ENCODE results near the gene CDC27.
"Not testable (repeated sequence)": the region's sequence is repeated elsewhere in the genome, so short reads cannot be mapped to it uniquely, and the experiment has no call there.

The CDC27 gene

DNA sequence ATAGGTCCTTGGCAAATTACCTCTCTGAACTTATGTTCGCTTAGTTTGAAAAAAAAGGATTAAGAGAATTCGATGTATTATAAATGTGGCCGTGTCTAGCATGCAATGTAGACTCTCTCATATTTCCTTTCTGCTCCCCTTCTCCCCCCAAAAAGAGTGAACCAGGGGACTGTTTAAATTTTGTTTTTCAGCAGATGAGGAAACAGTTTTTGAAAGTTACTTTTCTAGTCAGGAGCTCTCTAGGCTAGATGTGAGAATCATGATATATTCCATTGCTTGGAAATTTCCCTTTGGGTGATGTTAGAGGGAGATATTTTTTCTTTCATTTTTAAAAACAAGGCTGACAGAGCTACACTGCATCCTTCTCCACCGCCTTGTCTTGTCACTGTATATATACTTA, 1.1 kb upstream of the CDC27 start:
- no peak for DNase-seq

DNA sequence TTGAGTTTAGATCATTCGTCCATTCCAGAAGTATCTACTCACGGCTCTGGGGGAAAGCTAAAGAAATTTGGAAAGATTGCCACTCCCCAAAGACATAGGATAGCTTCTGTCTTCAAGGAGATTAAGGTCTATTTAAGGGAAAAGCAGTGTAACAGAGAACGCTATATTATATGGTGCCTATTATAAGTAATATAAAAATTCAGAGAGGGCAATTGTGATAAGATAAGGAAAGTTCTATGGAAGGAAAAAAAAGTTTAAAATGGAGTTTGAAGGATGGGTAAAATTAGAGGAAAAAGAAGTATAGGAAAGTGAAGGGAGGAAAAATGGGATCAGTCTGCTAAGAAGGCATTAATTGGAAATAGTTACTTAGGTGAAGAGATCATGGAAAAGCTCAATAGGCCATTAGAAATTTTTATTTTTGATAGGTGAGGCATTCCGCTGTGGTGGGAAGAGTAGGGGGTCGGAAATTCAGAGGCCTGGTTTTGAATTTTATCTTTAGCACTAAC, 690 bp upstream of the CDC27 start:
- DNase-seq: no peak

- no peak for DNase-seq
These were observed 722 bp downstream of the CDC27 start for GRCh38 chr17:47188271-47188875.

DNA sequence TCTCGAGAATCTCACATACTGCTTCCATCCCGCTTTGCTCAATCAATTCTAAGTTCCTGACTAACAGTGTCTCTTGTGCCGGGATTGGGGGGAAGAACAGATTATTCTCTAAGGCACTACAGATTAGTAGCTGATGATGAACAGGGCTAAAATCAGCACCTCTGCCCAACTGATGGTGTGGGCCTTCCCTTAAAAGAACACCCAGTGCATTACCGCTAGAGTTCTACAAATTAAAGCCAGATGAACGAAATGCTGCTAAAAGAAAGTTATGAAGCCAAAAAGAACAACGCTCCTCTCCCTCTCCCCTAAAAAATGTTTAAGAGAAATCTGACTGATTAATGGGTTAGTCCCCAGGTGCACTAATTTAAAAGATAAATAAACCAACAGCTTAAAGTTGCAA, 4.4 kb downstream of the CDC27 start:
- no peak for DNase-seq

DNA sequence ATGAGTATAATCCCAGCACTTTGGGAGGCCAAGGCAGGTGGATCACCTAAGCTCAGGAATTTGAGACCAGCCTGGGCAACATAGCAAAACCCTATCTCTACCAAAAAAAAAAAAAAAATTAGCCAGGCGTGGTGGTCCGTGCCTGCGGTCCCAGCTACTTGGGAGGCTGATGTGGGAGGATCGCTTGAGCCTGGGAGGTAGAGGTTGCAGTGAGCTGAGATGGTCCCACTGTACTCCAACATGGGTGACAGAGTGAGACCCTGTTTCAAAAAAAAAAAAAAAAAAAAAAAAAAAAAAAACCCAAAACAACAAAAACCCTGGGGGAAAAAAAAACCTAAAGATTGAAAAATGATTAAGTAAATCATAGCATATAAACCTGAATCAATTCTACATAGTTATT, 8.1 kb downstream of the CDC27 start:
- not testable (repeated sequence) for DNase-seq

DNA sequence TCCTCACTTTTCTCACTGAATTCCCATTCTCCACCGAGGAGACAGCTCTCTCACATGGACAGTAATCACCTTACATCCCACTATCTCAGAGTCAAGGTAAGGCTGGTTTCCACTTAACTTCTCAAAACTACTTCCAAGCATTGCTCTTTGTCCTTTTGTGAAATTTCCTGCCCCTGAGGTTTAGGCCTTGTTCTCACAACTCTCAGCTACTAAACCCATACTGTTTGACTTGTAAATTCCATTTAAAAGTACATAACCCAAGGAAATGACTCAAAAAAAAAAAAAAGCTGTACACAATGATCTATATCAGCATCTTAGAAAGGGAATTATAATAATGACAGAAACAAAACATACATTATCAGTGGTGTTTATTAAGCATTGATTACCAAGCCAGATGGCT, 8.8 kb downstream of the CDC27 start:
- no peak for DNase-seq

- DNase-seq: no peak
These were observed 10.0 kb downstream of the CDC27 start for GRCh38 chr17:47179141-47179540.

GRCh38 chr17:47177261-47177660, 11.8 kb downstream of the CDC27 start:
- no peak for DNase-seq

GRCh38 chr17:47176389-47176826, 12.7 kb downstream of the CDC27 start:
- no peak for DNase-seq

GRCh38 chr17:47174823-47175222, 14.3 kb downstream of the CDC27 start:
- DNase-seq: not testable (repeated sequence)

DNA sequence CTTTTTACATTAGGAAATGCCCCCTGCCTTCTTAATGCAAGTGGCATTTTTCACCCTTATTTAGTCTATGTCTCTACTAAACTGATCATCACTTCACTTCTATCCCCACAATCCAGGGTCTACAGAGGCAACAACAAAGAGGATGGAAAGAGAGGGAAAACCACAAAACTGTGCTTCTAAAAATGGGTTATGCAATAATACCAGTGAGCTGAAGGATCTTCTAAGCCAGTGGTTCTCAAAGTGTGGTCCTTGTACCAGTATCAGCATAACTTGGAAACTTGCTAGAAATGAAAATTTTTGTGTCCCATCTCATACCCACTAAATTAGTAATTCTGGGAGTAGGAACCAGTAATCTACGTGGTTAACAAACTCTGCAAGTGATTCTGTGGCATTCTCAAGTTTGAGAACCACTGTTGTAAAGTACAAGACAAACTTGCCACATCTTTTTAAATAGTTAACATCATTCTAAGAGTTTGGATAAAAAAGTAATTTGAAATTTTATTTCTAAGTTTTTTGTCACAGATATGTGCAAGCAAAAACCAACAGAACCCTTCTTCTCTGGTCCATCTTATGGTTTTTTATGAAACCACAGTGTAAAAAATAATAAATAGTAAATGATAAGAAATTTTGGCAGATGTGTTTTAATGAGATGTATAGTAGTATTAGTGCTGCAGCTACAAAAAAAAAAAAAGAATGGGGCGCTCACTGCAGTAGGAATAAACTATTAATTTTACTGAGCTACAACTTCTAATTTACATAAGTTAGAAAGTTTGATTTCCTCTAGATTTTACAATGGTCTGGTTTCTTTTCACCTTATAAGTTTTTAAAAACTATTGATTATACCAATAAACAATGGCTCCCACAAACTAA, 16.2 kb downstream of the CDC27 start:
- DNase-seq: no peak

GRCh38 chr17:47170710-47171109, 18.4 kb downstream of the CDC27 start:
- DNase-seq: no peak

DNA sequence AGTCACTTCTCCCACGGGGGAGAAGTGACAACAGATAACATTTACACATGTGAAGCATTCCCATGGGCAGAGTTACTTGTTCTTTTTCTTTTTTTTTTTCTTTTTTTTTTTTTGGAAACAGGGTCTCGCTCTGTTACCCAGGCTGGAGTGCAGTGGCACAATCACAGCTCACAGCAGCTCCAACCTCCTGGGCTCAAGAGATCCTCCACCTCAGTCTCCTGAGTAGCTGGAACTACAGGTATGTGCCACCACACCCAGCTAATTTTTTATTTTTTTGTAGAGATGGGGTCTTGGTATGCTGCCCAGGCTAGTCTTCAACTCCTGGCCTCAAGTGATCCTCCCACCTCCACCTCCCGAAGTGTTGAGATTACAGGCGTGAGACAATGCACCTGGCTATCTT, 20.2 kb downstream of the CDC27 start:
- not testable (repeated sequence) for DNase-seq

DNA sequence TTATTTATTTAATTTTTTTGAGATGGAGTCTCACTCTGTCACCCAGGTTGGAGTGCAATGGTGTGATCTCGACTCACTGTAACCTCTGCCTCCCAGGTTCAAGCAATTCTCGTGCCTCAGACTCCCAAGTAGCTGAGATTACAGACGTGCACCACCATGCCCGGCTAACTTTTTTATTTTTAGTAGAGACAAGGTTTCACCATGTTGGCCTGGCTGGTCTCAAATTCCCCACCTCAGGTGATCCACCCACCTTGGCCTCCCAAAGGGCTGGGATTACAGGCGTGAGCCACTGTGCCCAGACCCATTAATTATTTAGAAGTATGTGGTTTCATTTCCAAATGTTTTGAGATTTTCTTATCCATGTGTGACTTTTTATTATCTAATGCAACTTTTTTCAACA, 22.2 kb downstream of the CDC27 start:
- not testable (repeated sequence) for DNase-seq

- DNase-seq: no peak
These were observed 24.0 kb downstream of the CDC27 start for GRCh38 chr17:47165137-47165536.

GRCh38 chr17:47164263-47164662, 24.8 kb downstream of the CDC27 start:
- no peak for DNase-seq

- DNase-seq: no peak
These were observed 27.0 kb downstream of the CDC27 start for GRCh38 chr17:47162013-47162622.

DNA sequence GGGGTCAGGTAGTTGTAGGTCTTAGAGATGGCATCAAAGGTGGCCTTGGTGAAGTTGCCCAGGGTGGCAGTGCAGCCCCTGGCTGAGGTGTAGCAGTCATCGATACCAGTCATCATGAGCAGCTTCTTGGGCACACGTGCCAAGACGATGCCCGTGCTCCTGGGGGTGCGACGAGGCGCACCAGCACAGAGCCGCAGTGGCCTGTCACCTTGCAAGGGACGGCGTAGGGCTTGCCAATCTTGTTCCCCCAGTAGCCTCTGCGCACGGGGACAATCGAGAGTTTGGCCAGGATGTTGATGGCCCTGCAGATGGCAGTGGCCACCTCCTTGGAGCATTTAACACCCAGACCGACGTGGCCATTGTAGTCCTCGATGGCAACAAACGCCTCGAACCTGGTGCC, 29.8 kb downstream of the CDC27 start:
- DNase-seq: no peak

DNA sequence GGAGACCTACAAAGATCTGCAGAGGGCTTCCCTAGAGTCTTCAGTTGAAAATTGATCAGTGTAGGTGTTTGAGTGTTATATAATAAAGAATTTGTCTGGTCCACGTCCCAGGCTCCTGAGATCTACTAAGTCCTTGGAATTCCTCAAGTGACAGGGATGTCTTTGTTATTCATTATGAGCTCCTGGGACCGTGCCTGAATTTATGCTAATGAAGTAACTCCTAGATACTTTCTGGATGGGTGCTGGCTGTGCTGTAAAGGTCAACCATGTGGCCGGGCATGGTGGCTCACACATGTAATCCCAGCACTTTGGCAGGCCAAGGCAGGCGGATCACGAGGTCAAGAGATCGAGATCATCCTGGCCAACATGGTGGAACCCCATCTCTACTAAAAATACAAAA, 43.7 kb downstream of the CDC27 start:
- DNase-seq: no peak

DNA sequence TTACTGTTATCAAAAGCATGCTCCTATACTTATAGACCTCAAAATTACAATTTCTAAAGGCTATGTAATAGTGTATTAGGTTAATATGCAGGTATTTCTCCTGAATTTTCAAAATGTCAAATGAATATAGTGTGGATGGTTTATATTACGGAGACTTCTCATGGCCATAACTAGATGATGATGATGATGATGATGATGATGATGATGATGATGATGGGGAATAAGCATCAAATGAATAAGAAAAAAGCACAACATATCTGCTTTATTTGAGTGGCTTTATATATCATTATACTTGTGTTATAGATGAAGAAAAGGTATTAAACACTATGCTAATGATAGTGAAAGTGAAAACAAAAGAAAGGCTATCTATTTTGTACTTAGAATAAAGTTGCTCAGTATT, 53.9 kb downstream of the CDC27 start:
- DNase-seq: no peak

- not testable (repeated sequence) for DNase-seq
These were observed 54.7 kb downstream of the CDC27 start for GRCh38 chr17:47134354-47134753.

DNA sequence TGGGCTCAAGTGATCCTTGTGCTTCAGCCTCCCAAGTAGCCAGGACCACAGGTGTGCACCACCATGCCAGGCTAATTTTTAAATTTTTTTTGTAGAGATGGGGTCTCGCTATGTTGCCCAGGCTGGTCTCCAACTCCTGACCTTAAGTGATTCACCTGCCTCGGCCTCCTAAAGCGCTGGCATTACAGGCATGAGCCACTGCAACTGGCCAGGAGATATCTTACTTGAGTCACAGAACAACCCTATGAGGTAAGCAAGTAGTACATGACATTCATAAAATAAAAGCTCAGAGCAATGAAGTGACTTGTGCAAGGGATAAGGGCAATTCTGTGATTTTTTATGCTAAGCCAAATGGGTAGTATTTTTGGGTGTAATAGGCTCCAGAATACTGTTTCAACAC, 57.3 kb downstream of the CDC27 start:
- DNase-seq: no peak

DNA sequence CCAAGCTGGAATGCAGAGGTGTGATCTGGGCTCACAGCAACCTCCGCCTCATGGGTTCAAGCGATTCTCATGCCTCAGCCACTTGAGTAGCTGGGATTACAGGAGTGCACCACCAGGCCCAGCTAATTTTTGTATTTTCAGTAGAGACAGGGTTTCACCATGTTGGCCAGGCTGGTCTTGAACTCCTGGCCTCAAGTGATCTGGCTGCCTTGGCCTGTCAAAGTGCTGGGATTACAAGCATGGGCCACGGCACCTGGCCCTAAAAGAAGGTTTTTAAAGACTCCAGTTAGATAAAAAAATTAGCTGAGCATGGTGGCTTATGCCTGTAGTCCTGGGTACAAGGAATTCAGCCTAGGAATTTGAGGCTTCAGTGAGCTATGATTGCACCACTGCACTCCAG, 62.3 kb downstream of the CDC27 start:
- DNase-seq: not testable (repeated sequence)

GRCh38 chr17:47123262-47123661, 65.8 kb downstream of the CDC27 start:
- DNase-seq: not testable (repeated sequence)
